Activated naive CD4-positive, alpha-beta T cell treated with anti-CD3 and anti-CD28 coated beads, Interleukin-2, amount 10 ng/mL, durations not matched to agents 7 days and 5 days (primary cell): Measurements from ENCODE around the gene TBC1D9.

Experiments used
- CTCF ChIA-PET: fragments of 350-600 bp; sonication (Branson Sonifier 250); formaldehyde crosslinking; loops from one replicate; lab custom pipeline; 2021; ENCODE audit warnings: antibody characterized with exemption; lab: Charles Lee
- DNase-seq: peaks from one replicate; pipeline ENCODE4 v3.0.0-alpha.2; 2020
- H3K27ac Mint-ChIP-seq: one replicate; pipeline ENCODE4 v1.8.0; 2021; ENCODE audit warnings: mild to moderate bottlenecking, moderate library complexity, mixed read lengths
- H3K27me3 Mint-ChIP-seq: one replicate; pipeline ENCODE4 v1.8.0; 2021; ENCODE audit warnings: mild to moderate bottlenecking, mixed read lengths
- H3K36me3 Mint-ChIP-seq: one replicate; pipeline ENCODE4 v1.8.0; 2021; ENCODE audit warnings: mixed read lengths
- H3K4me1 Mint-ChIP-seq: one replicate; pipeline ENCODE4 v1.8.0; 2021; ENCODE audit warnings: mixed read lengths
- H3K4me3 Mint-ChIP-seq: one replicate; pipeline ENCODE4 v1.8.0; 2021; ENCODE audit warnings: mild to moderate bottlenecking, moderate library complexity, mixed read lengths
- H3K9me3 Mint-ChIP-seq: one replicate; pipeline ENCODE4 v1.8.0; 2021; ENCODE audit warnings: mixed read lengths

Gene TBC1D9

GRCh38 chr4:140630246-140630645, 125.9 kb downstream of the TBC1D9 start:
- no peaks in the 10 kb centered on the region for H3K36me3 Mint-ChIP-seq
- CTCF ChIA-PET, result no interaction called here
- no peaks in the 10 kb centered on the region for H3K4me1 Mint-ChIP-seq
- no peak overlapping the region for H3K4me3 Mint-ChIP-seq
- no peaks in the 10 kb centered on the region for H3K9me3 Mint-ChIP-seq
- H3K27me3 Mint-ChIP-seq, result no peaks in the 10 kb centered on the region
- DNase-seq, result no peak
- no peak overlapping the region for H3K27ac Mint-ChIP-seq

DNA sequence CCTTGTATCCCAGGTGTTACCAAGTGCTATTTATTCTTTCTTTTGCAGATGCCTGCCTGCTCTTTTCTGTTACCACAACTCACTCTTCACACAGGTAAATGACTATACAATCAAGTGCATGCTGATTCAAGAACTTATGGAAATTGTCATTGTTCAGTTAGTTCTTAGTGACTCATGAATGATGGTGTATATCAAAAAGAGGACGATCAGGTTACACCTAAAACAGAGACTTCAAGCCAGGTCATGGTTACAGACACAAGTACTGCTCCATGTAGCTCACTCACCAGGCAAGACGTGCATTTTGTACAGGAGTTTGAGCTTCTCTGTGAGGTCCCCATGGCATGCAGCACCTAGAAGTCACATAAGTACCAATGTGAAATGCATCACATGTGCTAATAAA, 128.2 kb downstream of the TBC1D9 start:
- no peak for DNase-seq
- Mint-ChIP-seq H3K4me3 (no peak overlapping the region), H3K9me3 (no peaks in the 10 kb centered on the region), H3K36me3 (no peaks in the 10 kb centered on the region), H3K4me1 (no peaks in the 10 kb centered on the region), H3K27ac (no peak overlapping the region), H3K27me3 (no peaks in the 10 kb centered on the region)
- CTCF ChIA-PET, result interaction anchor here (0.6 kb wide), 1 partner anchor 217 kb away, joined by 3 read pairs; no protein-coding TSS in a partner anchor

- Mint-ChIP-seq H3K4me1 (no peaks in the 10 kb centered on the region), H3K36me3 (no peaks in the 10 kb centered on the region), H3K27me3 (peaks cover 3% of the 10 kb centered on the region), H3K4me3 (no peak overlapping the region), H3K9me3 (no peaks in the 10 kb centered on the region), H3K27ac (no peak overlapping the region)
- no peak for DNase-seq
- CTCF ChIA-PET, result interaction anchor here (1.2 kb wide), 1 partner anchor 10 kb away, joined by 3 read pairs; no protein-coding TSS in a partner anchor
Measured at GRCh38 chr4:140626661-140627376, 129.4 kb downstream of the TBC1D9 start.

GRCh38 chr4:140622333-140622958, 133.7 kb downstream of the TBC1D9 start:
- Mint-ChIP-seq H3K36me3 (no peaks in the 10 kb centered on the region), H3K4me3 (no peak overlapping the region), H3K4me1 (no peaks in the 10 kb centered on the region), H3K27ac (no peak overlapping the region), H3K27me3 (peaks cover 3% of the 10 kb centered on the region), H3K9me3 (no peaks in the 10 kb centered on the region)
- CTCF ChIA-PET, result no interaction called here
- DNase-seq, result no peak

GRCh38 chr4:140621161-140621560, 135.0 kb downstream of the TBC1D9 start:
- no peaks in the 10 kb centered on the region for H3K9me3 Mint-ChIP-seq
- DNase-seq, result no peak
- CTCF ChIA-PET, result no interaction called here
- H3K27me3 Mint-ChIP-seq, result peaks cover 3% of the 10 kb centered on the region
- no peaks in the 10 kb centered on the region for H3K36me3 Mint-ChIP-seq
- H3K4me1 Mint-ChIP-seq, result no peaks in the 10 kb centered on the region
- H3K4me3 Mint-ChIP-seq, result no peak overlapping the region
- no peak overlapping the region for H3K27ac Mint-ChIP-seq

GRCh38 chr4:140617499-140618248, 138.5 kb downstream of the TBC1D9 start:
- no peak for DNase-seq
- no peaks in the 10 kb centered on the region for H3K36me3 Mint-ChIP-seq
- CTCF ChIA-PET, result interaction anchor here (1.3 kb wide), 1 partner anchor 258 kb away, joined by 4 read pairs; no protein-coding TSS in a partner anchor
- no peaks in the 10 kb centered on the region for H3K4me1 Mint-ChIP-seq
- no peaks in the 10 kb centered on the region for H3K9me3 Mint-ChIP-seq
- peaks cover 2% of the 10 kb centered on the region for H3K27me3 Mint-ChIP-seq
- H3K4me3 Mint-ChIP-seq, result no peak overlapping the region
- H3K27ac Mint-ChIP-seq, result no peak overlapping the region

- Mint-ChIP-seq H3K9me3 (no peaks in the 10 kb centered on the region), H3K27ac (no peak overlapping the region), H3K27me3 (no peaks in the 10 kb centered on the region), H3K36me3 (no peaks in the 10 kb centered on the region), H3K4me1 (no peaks in the 10 kb centered on the region), H3K4me3 (no peak overlapping the region)
- DNase-seq, result no peak
- CTCF ChIA-PET, result no interaction called here
Measured at GRCh38 chr4:140615451-140615850, 140.7 kb downstream of the TBC1D9 start.

- Mint-ChIP-seq H3K9me3 (no peaks in the 10 kb centered on the region), H3K4me3 (no peak overlapping the region), H3K27me3 (peaks cover 6% of the 10 kb centered on the region), H3K36me3 (no peaks in the 10 kb centered on the region), H3K4me1 (no peaks in the 10 kb centered on the region), H3K27ac (no peak overlapping the region)
- CTCF ChIA-PET, result no interaction called here
- DNase-seq, result no peak
Measured at GRCh38 chr4:140612357-140612756, 143.8 kb downstream of the TBC1D9 start.

GRCh38 chr4:140611854-140612253, 144.3 kb downstream of the TBC1D9 start:
- H3K27ac Mint-ChIP-seq, result no peak overlapping the region
- peaks cover 6% of the 10 kb centered on the region for H3K27me3 Mint-ChIP-seq
- no peaks in the 10 kb centered on the region for H3K9me3 Mint-ChIP-seq
- CTCF ChIA-PET, result no interaction called here
- H3K4me1 Mint-ChIP-seq, result no peaks in the 10 kb centered on the region
- DNase-seq, result no peak
- H3K4me3 Mint-ChIP-seq, result no peak overlapping the region
- H3K36me3 Mint-ChIP-seq, result no peaks in the 10 kb centered on the region

DNA sequence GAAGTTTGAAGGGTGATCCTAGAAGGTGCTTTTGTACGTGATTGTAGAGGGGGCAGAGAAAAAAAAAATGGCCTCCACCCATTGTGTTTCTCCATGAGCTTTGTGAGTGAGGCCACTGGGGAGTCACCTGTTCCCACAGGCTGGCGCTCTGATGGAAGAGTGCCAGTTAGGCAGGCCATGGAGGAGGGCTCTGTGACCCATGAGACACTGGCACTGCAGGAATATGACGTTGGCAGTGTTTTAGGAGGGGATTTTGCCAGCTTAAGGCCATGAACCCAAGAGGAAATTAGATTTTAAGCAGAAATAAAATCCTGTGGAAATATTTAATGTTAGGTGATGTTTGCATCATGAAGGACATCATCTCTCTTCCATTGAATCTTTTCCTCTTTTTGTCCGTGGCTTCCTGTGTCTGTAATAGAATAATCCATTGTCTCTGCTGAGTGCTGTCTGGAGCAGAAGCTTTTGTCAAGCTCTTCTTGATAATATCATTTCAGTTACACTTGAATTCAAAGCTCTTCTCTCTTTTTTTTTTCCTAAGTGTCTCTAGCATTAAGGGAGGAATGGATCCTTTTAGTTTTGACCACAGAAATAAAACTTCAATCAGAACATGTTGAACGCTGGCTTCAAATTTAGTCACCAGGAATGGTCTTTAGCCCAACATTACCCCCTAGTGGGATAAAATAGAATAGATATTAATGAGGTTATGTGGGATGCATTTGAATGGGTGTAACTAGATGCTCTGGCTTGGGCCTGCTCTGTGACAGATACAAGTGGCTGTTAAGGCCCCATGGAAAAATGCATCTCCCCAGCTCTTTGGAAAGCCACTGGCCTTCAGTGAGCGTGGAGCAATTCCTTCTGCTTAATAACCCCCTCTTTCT, 146.4 kb downstream of the TBC1D9 start:
- Mint-ChIP-seq H3K9me3 (no peaks in the 10 kb centered on the region), H3K4me1 (no peaks in the 10 kb centered on the region), H3K36me3 (no peaks in the 10 kb centered on the region), H3K4me3 (no peak overlapping the region), H3K27ac (no peak overlapping the region), H3K27me3 (peaks cover 6% of the 10 kb centered on the region)
- DNase-seq, result no peak
- CTCF ChIA-PET, result interaction anchor here (0.7 to 3.2 kb wide), 9 partner anchors 9 to 1006 kb away, joined by 3 to 29 read pairs (median 3); no protein-coding TSS in a partner anchor

- Mint-ChIP-seq H3K27me3 (peaks cover 8% of the 10 kb centered on the region), H3K27ac (no peak overlapping the region), H3K4me3 (no peak overlapping the region), H3K9me3 (no peaks in the 10 kb centered on the region), H3K4me1 (no peaks in the 10 kb centered on the region), H3K36me3 (no peaks in the 10 kb centered on the region)
- DNase-seq, result no peak
- CTCF ChIA-PET, result interaction anchor here (2.1 to 3.2 kb wide), 2 partner anchors 244 to 248 kb away, joined by 5 to 29 read pairs; no protein-coding TSS in a partner anchor
Measured at GRCh38 chr4:140607852-140608251, 148.3 kb downstream of the TBC1D9 start.

DNA sequence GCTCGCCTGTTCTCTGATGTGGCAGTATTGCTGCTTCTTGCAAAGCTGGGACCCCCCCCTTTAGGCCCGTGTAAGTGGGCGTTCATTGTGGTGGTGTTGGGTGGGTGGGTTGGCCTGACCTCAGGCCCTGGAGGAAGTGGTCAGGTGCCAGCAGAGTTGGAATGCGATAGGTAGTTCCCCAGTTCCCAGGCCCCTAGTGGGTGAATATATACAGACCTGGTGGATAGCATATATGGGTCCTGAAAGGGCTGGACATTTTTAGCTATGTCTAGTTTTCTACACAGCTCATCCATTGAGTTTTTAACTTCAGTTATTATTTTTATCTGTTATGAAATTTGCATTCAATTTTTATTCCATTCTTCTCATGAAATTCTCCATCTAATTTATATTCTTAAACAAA, 151.6 kb downstream of the TBC1D9 start:
- CTCF ChIA-PET, result no interaction called here
- no peak overlapping the region for H3K4me3 Mint-ChIP-seq
- DNase-seq, result no peak
- no peaks in the 10 kb centered on the region for H3K9me3 Mint-ChIP-seq
- H3K4me1 Mint-ChIP-seq, result no peaks in the 10 kb centered on the region
- no peak overlapping the region for H3K27ac Mint-ChIP-seq
- H3K36me3 Mint-ChIP-seq, result no peaks in the 10 kb centered on the region
- peaks cover 9% of the 10 kb centered on the region for H3K27me3 Mint-ChIP-seq

DNA sequence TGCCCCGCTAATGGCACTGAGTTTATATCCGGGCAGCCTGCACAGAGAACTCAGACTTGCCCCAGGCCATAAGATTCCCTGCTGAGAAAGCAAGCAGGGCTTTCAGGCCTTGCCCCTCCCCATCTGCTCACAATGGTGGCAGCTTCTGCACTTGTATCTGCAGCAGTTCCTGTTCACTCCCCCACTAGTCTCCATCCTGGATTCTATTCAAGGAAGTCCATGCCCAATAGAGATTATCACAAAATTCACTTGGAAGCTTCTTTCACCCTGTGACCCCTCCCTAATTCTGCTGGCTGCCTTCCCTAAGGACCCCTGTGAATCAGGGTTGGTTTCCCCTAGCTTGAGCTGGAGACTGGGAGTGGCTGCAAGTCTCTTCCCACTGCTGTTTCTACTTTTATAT, 152.9 kb downstream of the TBC1D9 start:
- Mint-ChIP-seq H3K4me3 (no peak overlapping the region), H3K27ac (no peak overlapping the region), H3K9me3 (no peaks in the 10 kb centered on the region), H3K36me3 (no peaks in the 10 kb centered on the region), H3K27me3 (peaks cover 9% of the 10 kb centered on the region), H3K4me1 (no peaks in the 10 kb centered on the region)
- CTCF ChIA-PET, result no interaction called here
- DNase-seq, result no peak

DNA sequence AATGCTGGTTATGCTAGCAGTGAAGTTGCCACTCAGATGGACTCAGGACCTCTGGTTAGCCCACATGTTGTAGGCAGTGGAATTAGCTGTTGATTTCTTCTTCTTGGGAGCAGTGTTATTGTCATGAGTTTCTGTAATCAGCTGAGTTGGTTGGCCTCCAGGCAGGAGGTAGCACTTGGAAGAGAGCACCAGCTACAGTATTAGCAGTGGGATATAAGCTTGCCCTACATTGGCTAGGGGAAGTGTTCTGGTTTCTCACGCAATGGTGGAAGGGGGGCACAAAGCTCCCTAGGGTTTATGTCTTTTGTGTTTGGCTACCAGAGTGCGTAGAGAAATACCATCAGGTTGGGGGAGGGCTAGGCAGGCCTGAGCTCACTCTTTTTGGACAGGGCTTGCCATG, 153.5 kb downstream of the TBC1D9 start:
- Mint-ChIP-seq H3K4me1 (no peaks in the 10 kb centered on the region), H3K9me3 (no peaks in the 10 kb centered on the region), H3K36me3 (no peaks in the 10 kb centered on the region), H3K4me3 (no peak overlapping the region), H3K27me3 (peaks cover 9% of the 10 kb centered on the region), H3K27ac (no peak overlapping the region)
- CTCF ChIA-PET, result no interaction called here
- DNase-seq, result no peak
